ENCODE measurements around the gene WFDC9. TPM values are rescaled to one million over a fixed set of nuclear protein-coding genes. Genes with fewer than 3 reads are reported as not detected.

WFDC9 gene
- polyA plus RNA-seq (not detected in 2 replicates), polyA minus RNA-seq (not detected in 2 replicates)

- Histone ChIP-seq H4K20me1 (ENCODE audit: insufficient read depth) (no peaks in the 10 kb centered on the region), H3K9me2 (ENCODE audit: insufficient read depth, low read length) (no peaks in the 10 kb centered on the region), H3K27me3 (ENCODE audit: insufficient read depth, low read depth, low read length) (no peaks in the 10 kb centered on the region), H3K36me3 (ENCODE audit: insufficient read depth, low read length) (no peaks in the 10 kb centered on the region), H3K4me3 (ENCODE audit: low read length) (no peak within 1 kb of the TSS), H2AFZ (ENCODE audit: low read depth, low read length) (no peak within 1 kb of the TSS), H3F3A (ENCODE audit: insufficient read depth, low read length, poor library complexity, severe bottlenecking) (no peaks in the 10 kb centered on the region), H3K27ac (ENCODE audit: low read length) (no peak within 1 kb of the TSS), H3K4me2 (ENCODE audit: low read length) (no peak within 1 kb of the TSS), H3K79me2 (replicated peaks; ENCODE audit: insufficient read depth, low read length) (no peaks in the 10 kb centered on the region), H3K9me3 (ENCODE audit: low read length) (no peaks in the 10 kb centered on the region), H3K9ac (ENCODE audit: low read length) (no peak within 1 kb of the TSS)
- no peak for TF ChIP-seq REST (IDR thresholded peaks at IDR 0.05; ENCODE audit: borderline replicate concordance)
- TF ChIP-seq TAF1 (IDR thresholded peaks at IDR 0.05; ENCODE audit: low read depth): no peak
- no peak for TF ChIP-seq EP300 (conservative IDR thresholded peaks at IDR 0.05; ENCODE audit: poor library complexity, severe bottlenecking)
- TF ChIP-seq RAD21 (conservative IDR thresholded peaks at IDR 0.05): no peak
- no peak for TF ChIP-seq MXI1 (conservative IDR thresholded peaks at IDR 0.05; ENCODE audit: poor library complexity, severe bottlenecking)
- TF ChIP-seq POLR2AphosphoS5 (IDR thresholded peaks at IDR 0.05): no peak
- TF ChIP-seq SMC3 (conservative IDR thresholded peaks at IDR 0.05; ENCODE audit: poor library complexity): no peak
- TF ChIP-seq EZH2 (IDR thresholded peaks at IDR 0.05; ENCODE audit: borderline replicate concordance, insufficient read depth, low read length, poor library complexity, severe bottlenecking): no peak
- TF ChIP-seq CTCF (IDR thresholded peaks at IDR 0.05; ENCODE audit: poor library complexity, severe bottlenecking): no peak
Measured at GRCh38 chr20:45631184-45631583, at the start of gene WFDC9. TSS of gene WFDC9 (minus strand) at chr20:45631284. CDS start at chr20:45610181, 21,103 bp downstream.

GRCh38 chr20:45679650-45680049, 48.6 kb upstream of the WFDC9 start:
- H3K79me2 ChIP-seq (replicated peaks; ENCODE audit: insufficient read depth, low read length): no peaks in the 10 kb centered on the region
- no peaks in the 10 kb centered on the region for H3K36me3 ChIP-seq (ENCODE audit: insufficient read depth, low read length)
- H4K20me1 ChIP-seq (ENCODE audit: insufficient read depth): no peaks in the 10 kb centered on the region
- H3K4me3 ChIP-seq (ENCODE audit: low read length): no peak overlapping the region
- H2AFZ ChIP-seq (ENCODE audit: low read depth, low read length): no peak overlapping the region
- no peak overlapping the region for H3K4me2 ChIP-seq (ENCODE audit: low read length)
- H3K9me3 ChIP-seq (ENCODE audit: low read length): no peaks in the 10 kb centered on the region
- H3F3A ChIP-seq (ENCODE audit: insufficient read depth, low read length, poor library complexity, severe bottlenecking): no peaks in the 10 kb centered on the region
- H3K27me3 ChIP-seq (ENCODE audit: insufficient read depth, low read depth, low read length): no peaks in the 10 kb centered on the region
- no peak overlapping the region for H3K9ac ChIP-seq (ENCODE audit: low read length)
- no peak overlapping the region for H3K27ac ChIP-seq (ENCODE audit: low read length)
- no peak for TF ChIP-seq REST (IDR thresholded peaks at IDR 0.05; ENCODE audit: borderline replicate concordance)
- no peaks in the 10 kb centered on the region for H3K9me2 ChIP-seq (ENCODE audit: insufficient read depth, low read length)
